ENCODE measurements around the gene LEFTY1. TPM values are rescaled to one million over a fixed set of nuclear protein-coding genes. Genes with fewer than 3 reads are reported as not detected.

LEFTY1 gene
- total and polyA plus RNA-seq, 2 donors (not counting 3 experiments of a cell fraction or from before 2014, with no cell fraction given) = not detected

GRCh38 chr1:225919906-225920305, 31.0 kb upstream of the LEFTY1 start:
- intact Hi-C loops (cut with micrococcal nuclease) = loop anchor here (1.0 to 5.0 kb wide), 2 partner anchors 42 to 142 kb away; partner anchors contain the start of gene H3-3A
- CTCF ChIA-PET = interaction anchor here (1.0 to 2.2 kb wide), 7 partner anchors 9 to 445 kb away, joined by 3 to 12 read pairs (median 4); partner anchors contain the start of gene SRP9

GRCh38 chr1:225918280-225918679, 29.3 kb upstream of the LEFTY1 start:
- ChIA-PET CTCF (interaction anchor here (0.7 kb wide), 2 partner anchors 10 to 444 kb away, joined by 3 read pairs; no protein-coding TSS in a partner anchor), POLR2A (no interaction called here)
- Histone ChIP-seq H3K36me3 (ENCODE audit: control insufficient read depth in 2 of 2, extremely low read depth in 1 of 2, insufficient read depth in 2 of 2, low read length in 2 of 2) (peaks cover 2 to 16% of the 10 kb centered on the region in 2 experiments), H3K9ac (replicated peaks; ENCODE audit: extremely low read depth, insufficient read depth, low read length) (no peak overlapping the region), H3K79me2 (ENCODE audit: control insufficient read depth, insufficient read depth, low read length) (peaks cover 18% of the 10 kb centered on the region), H3K9me1 (replicated peaks; ENCODE audit: control insufficient read depth, extremely low read depth, insufficient read depth, low read length) (no peaks in the 10 kb centered on the region), H3K27me3 (ENCODE audit: control insufficient read depth in 2 of 2, insufficient read depth in 2 of 2, low read length in 2 of 2) (no peaks in the 10 kb centered on the region), H3K9me3 (replicated peaks; ENCODE audit: control insufficient read depth, insufficient read depth, low read length) (no peaks in the 10 kb centered on the region), H3K4me3 (replicated peaks in 1 of 3; ENCODE audit: insufficient read depth in 1 of 3, low read depth in 1 of 3, low read length in 3 of 3) (no peak overlapping the region), H3K27ac (ENCODE audit: insufficient read depth, low read depth, low read length) (no peak overlapping the region), H3K4me1 (ENCODE audit: control insufficient read depth, extremely low read depth, insufficient read depth, low read length) (peaks cover 19% of the 10 kb centered on the region), H4K20me1 (replicated peaks; ENCODE audit: control insufficient read depth, extremely low read depth, insufficient read depth, low read length) (no peaks in the 10 kb centered on the region), H3K4me2 (ENCODE audit: insufficient read depth, low read length) (no peak overlapping the region), H2AFZ (ENCODE audit: low read depth, low read length) (no peak overlapping the region)
- FAIRE-seq (no peak), DNase-seq (ENCODE audit: low read depth, low spot score) (no peak)
- no peak for TF ChIP-seq MAX (IDR thresholded peaks at IDR 0.05; ENCODE audit: insufficient read depth, insufficient read length)
- no peak for TF ChIP-seq JUN (IDR thresholded peaks at IDR 0.05; ENCODE audit: borderline replicate concordance, insufficient read depth, insufficient read length, low read depth)
- no peak for TF ChIP-seq GATA2 (IDR thresholded peaks at IDR 0.05; ENCODE audit: insufficient read depth, insufficient read length, low read depth, low read length)
- no peak for TF ChIP-seq CTCF (IDR thresholded peaks at IDR 0.05; ENCODE audit: extremely low read depth in 1 of 2, insufficient read depth in 1 of 2, low read depth in 1 of 2, low read length in 2 of 2)
- TF ChIP-seq EZH2 (IDR thresholded peaks at IDR 0.05; ENCODE audit: borderline replicate concordance, low read depth, low read length, severe bottlenecking) = no peak
- no peak for TF ChIP-seq FOS (IDR thresholded peaks at IDR 0.05; ENCODE audit: borderline replicate concordance, insufficient read depth, low read length)
- no peak for TF ChIP-seq MYC (IDR thresholded peaks at IDR 0.05; ENCODE audit: low read depth, low read length)
- TF ChIP-seq POLR2A (IDR thresholded peaks at IDR 0.05; ENCODE audit: low read depth, low read length) = no peak
- no peak for TF ChIP-seq POLR2AphosphoS5 (IDR thresholded peaks at IDR 0.05; ENCODE audit: insufficient read depth, low read depth, low read length)
- dilution Hi-C loops (cut with MboI; ENCODE audit: extremely low pct_ligation_motif_present, low sequenced_read_pairs) = no loop called here
- intact Hi-C loops (cut with micrococcal nuclease) = no loop called here
- BruUV-seq (replicated peaks) = no TSS peak

More at GRCh38 chr1:225919906-225920305, 31.0 kb upstream of the LEFTY1 start:
- peak; percentile 91 for FAIRE-seq
- H3K27me3 ChIP-seq (ENCODE audit: control insufficient read depth in 2 of 2, insufficient read depth in 2 of 2, low read length in 2 of 2) = no peaks in the 10 kb centered on the region
- DNase-seq (ENCODE audit: low read depth, low spot score) = peak; percentile 95
- no peaks in the 10 kb centered on the region for H4K20me1 ChIP-seq (replicated peaks; ENCODE audit: control insufficient read depth, extremely low read depth, insufficient read depth, low read length)
- no peak overlapping the region for H3K9ac ChIP-seq (replicated peaks; ENCODE audit: extremely low read depth, insufficient read depth, low read length)
- peak overlapping the region; percentile 33 for H3K4me2 ChIP-seq (ENCODE audit: insufficient read depth, low read length)
- dilution Hi-C loops (cut with MboI; ENCODE audit: extremely low pct_ligation_motif_present, low sequenced_read_pairs) = no loop called here
- H3K9me3 ChIP-seq (replicated peaks; ENCODE audit: control insufficient read depth, insufficient read depth, low read length) = no peaks in the 10 kb centered on the region
- TF ChIP-seq POLR2A (IDR thresholded peaks at IDR 0.05; ENCODE audit: low read depth, low read length) = peak; percentile 14
- no peak for TF ChIP-seq POLR2AphosphoS5 (IDR thresholded peaks at IDR 0.05; ENCODE audit: insufficient read depth, low read depth, low read length)
- no peak for TF ChIP-seq MYC (IDR thresholded peaks at IDR 0.05; ENCODE audit: low read depth, low read length)
- H2AFZ ChIP-seq (ENCODE audit: low read depth, low read length) = no peak overlapping the region
- no TSS peak for BruUV-seq (replicated peaks)
- POLR2A ChIA-PET = interaction anchor here (0.8 kb wide), 1 partner anchor 50 kb away, joined by 3 read pairs; no protein-coding TSS in a partner anchor
- H3K9me1 ChIP-seq (replicated peaks; ENCODE audit: control insufficient read depth, extremely low read depth, insufficient read depth, low read length) = no peaks in the 10 kb centered on the region
- peaks cover 2 to 16% of the 10 kb centered on the region in 2 experiments for H3K36me3 ChIP-seq (ENCODE audit: control insufficient read depth in 2 of 2, extremely low read depth in 1 of 2, insufficient read depth in 2 of 2, low read length in 2 of 2)
- peaks cover 22% of the 10 kb centered on the region for H3K79me2 ChIP-seq (ENCODE audit: control insufficient read depth, insufficient read depth, low read length)
- H3K4me1 ChIP-seq (ENCODE audit: control insufficient read depth, extremely low read depth, insufficient read depth, low read length) = peaks cover 19% of the 10 kb centered on the region
- H3K27ac ChIP-seq (ENCODE audit: insufficient read depth, low read depth, low read length) = peak overlapping the region; percentile 25
- H3K4me3 ChIP-seq (replicated peaks in 1 of 3; ENCODE audit: insufficient read depth in 1 of 3, low read depth in 1 of 3, low read length in 3 of 3) = no peak overlapping the region
